ENCODE data around the gene PLCG2.

- no peak for TF ChIP-seq EZH2 (IDR thresholded peaks at IDR 0.05; ENCODE audit: insufficient read depth, poor library complexity, severe bottlenecking)
- TF ChIP-seq EZH2phosphoT487 (IDR thresholded peaks at IDR 0.05; ENCODE audit: insufficient read depth, low read depth): no peak
Observed at GRCh38 chr16:81803332-81803731, 24.2 kb downstream of the PLCG2 start.

All from GM23248 (cell line).